Rectal smooth muscle tissue (tissue), 1 donor: ENCODE results near the gene SH3D19.
"Not testable (repeated sequence)": the region's sequence is repeated elsewhere in the genome, so short reads cannot be mapped to it uniquely, and the experiment has no call there.

Experiments
- H3K27ac ChIP-seq: one replicate; pipeline ENCODE4 v1.7.0; 2013; ENCODE audit warnings: low read depth, low read length, inconsistent platforms
- H3K27me3 ChIP-seq: one replicate; pipeline ENCODE4 v1.7.0; 2013; ENCODE audit warnings: low read length; ENCODE audit not compliant: control insufficient read depth, insufficient read depth
- H3K36me3 ChIP-seq: one replicate; pipeline ENCODE4 v1.7.0; 2013; ENCODE audit warnings: low read length; ENCODE audit not compliant: control insufficient read depth, insufficient read depth
- H3K4me1 ChIP-seq: one replicate; pipeline ENCODE4 v1.7.0; 2013; ENCODE audit warnings: low read length; ENCODE audit not compliant: control insufficient read depth, insufficient read depth
- H3K4me3 ChIP-seq: one replicate; pipeline ENCODE4 v1.7.0; 2013; ENCODE audit warnings: low read length
- H3K9ac ChIP-seq: one replicate; pipeline ENCODE4 v1.7.0; 2013; ENCODE audit warnings: low read length

SH3D19 gene

GRCh38 chr4:151143811-151144210, 181.6 kb downstream of the SH3D19 start:
- Histone ChIP-seq H3K9ac (no peak overlapping the region), H3K36me3 (peaks cover 18% of the 10 kb centered on the region), H3K4me3 (no peak overlapping the region), H3K27me3 (no peaks in the 10 kb centered on the region), H3K4me1 (no peaks in the 10 kb centered on the region), H3K27ac (no peak overlapping the region)

- H3K36me3 ChIP-seq = peaks cover 18% of the 10 kb centered on the region
- no peaks in the 10 kb centered on the region for H3K27me3 ChIP-seq
- H3K4me1 ChIP-seq = no peaks in the 10 kb centered on the region
- no peak overlapping the region for H3K9ac ChIP-seq
- H3K4me3 ChIP-seq = no peak overlapping the region
- no peak overlapping the region for H3K27ac ChIP-seq
These were observed 182.2 kb downstream of the SH3D19 start for GRCh38 chr4:151143162-151143561.

GRCh38 chr4:151142758-151143157, 182.6 kb downstream of the SH3D19 start:
- H3K27me3 ChIP-seq = no peaks in the 10 kb centered on the region
- peaks cover 17% of the 10 kb centered on the region for H3K36me3 ChIP-seq
- no peak overlapping the region for H3K4me3 ChIP-seq
- H3K27ac ChIP-seq = no peak overlapping the region
- H3K9ac ChIP-seq = no peak overlapping the region
- no peaks in the 10 kb centered on the region for H3K4me1 ChIP-seq

GRCh38 chr4:151139814-151140213, 185.6 kb downstream of the SH3D19 start:
- Histone ChIP-seq H3K27me3 (no peaks in the 10 kb centered on the region), H3K4me3 (no peak overlapping the region), H3K27ac (no peak overlapping the region), H3K9ac (no peak overlapping the region), H3K36me3 (peaks cover 12% of the 10 kb centered on the region), H3K4me1 (no peaks in the 10 kb centered on the region)

GRCh38 chr4:151136048-151136447, 189.4 kb downstream of the SH3D19 start:
- not testable (repeated sequence) for H3K4me1 ChIP-seq, H3K4me3 ChIP-seq, H3K27me3 ChIP-seq, H3K9ac ChIP-seq, H3K27ac ChIP-seq
- H3K36me3 ChIP-seq = peaks cover 13% of the 10 kb centered on the region

GRCh38 chr4:151133311-151133710, 192.1 kb downstream of the SH3D19 start:
- Histone ChIP-seq H3K27me3 (no peaks in the 10 kb centered on the region), H3K4me3 (no peak overlapping the region), H3K4me1 (no peaks in the 10 kb centered on the region), H3K9ac (no peak overlapping the region), H3K36me3 (peaks cover 16% of the 10 kb centered on the region), H3K27ac (no peak overlapping the region)

GRCh38 chr4:151129796-151130195, 195.6 kb downstream of the SH3D19 start:
- H3K27me3 ChIP-seq = no peaks in the 10 kb centered on the region
- H3K36me3 ChIP-seq = peaks cover 22% of the 10 kb centered on the region
- no peak overlapping the region for H3K4me3 ChIP-seq
- no peak overlapping the region for H3K9ac ChIP-seq
- no peaks in the 10 kb centered on the region for H3K4me1 ChIP-seq
- H3K27ac ChIP-seq = no peak overlapping the region

GRCh38 chr4:151117371-151117962, 207.9 kb downstream of the SH3D19 start:
- H3K27ac ChIP-seq = no peak overlapping the region

GRCh38 chr4:151114986-151115385, 210.4 kb downstream of the SH3D19 start:
- H3K4me3 ChIP-seq = no peak overlapping the region
- peaks cover 2% of the 10 kb centered on the region for H3K36me3 ChIP-seq
- no peaks in the 10 kb centered on the region for H3K27me3 ChIP-seq
- no peak overlapping the region for H3K27ac ChIP-seq
- no peak overlapping the region for H3K9ac ChIP-seq
- H3K4me1 ChIP-seq = peaks cover 4% of the 10 kb centered on the region

More at GRCh38 chr4:151117371-151117962, 207.9 kb downstream of the SH3D19 start:
- H3K9ac ChIP-seq = no peak overlapping the region
- no peak overlapping the region for H3K4me3 ChIP-seq
- H3K36me3 ChIP-seq = peaks cover 5% of the 10 kb centered on the region
- no peaks in the 10 kb centered on the region for H3K27me3 ChIP-seq
- peaks cover 4% of the 10 kb centered on the region for H3K4me1 ChIP-seq

GRCh38 chr4:151114338-151114737, 211.1 kb downstream of the SH3D19 start:
- Histone ChIP-seq H3K27ac (no peak overlapping the region), H3K4me1 (peaks cover 4% of the 10 kb centered on the region), H3K36me3 (peaks cover 2% of the 10 kb centered on the region), H3K27me3 (no peaks in the 10 kb centered on the region), H3K4me3 (no peak overlapping the region), H3K9ac (no peak overlapping the region)

GRCh38 chr4:151110236-151110635, 215.2 kb downstream of the SH3D19 start:
- Histone ChIP-seq H3K4me1 (peaks cover 4% of the 10 kb centered on the region), H3K27ac (no peak overlapping the region), H3K27me3 (no peaks in the 10 kb centered on the region), H3K36me3 (peaks cover 6% of the 10 kb centered on the region), H3K4me3 (no peak overlapping the region), H3K9ac (no peak overlapping the region)

GRCh38 chr4:151107063-151107462, 218.3 kb downstream of the SH3D19 start:
- H3K4me1 ChIP-seq = no peaks in the 10 kb centered on the region
- no peak overlapping the region for H3K4me3 ChIP-seq
- H3K9ac ChIP-seq = no peak overlapping the region
- H3K36me3 ChIP-seq = peaks cover 10% of the 10 kb centered on the region
- no peak overlapping the region for H3K27ac ChIP-seq
- H3K27me3 ChIP-seq = no peaks in the 10 kb centered on the region

- Histone ChIP-seq H3K27me3 (no peaks in the 10 kb centered on the region), H3K4me3 (no peak overlapping the region), H3K36me3 (peaks cover 10% of the 10 kb centered on the region)
These were observed 219.9 kb downstream of the SH3D19 start for GRCh38 chr4:151105454-151106032.

More at GRCh38 chr4:151105454-151106032, 219.9 kb downstream of the SH3D19 start:
- Histone ChIP-seq H3K27ac (no peak overlapping the region), H3K9ac (no peak overlapping the region), H3K4me1 (peaks cover under 1% of the 10 kb centered on the region)
